Measurements from ENCODE around the gene NOL4L. TPM values are rescaled to one million over a fixed set of nuclear protein-coding genes. Genes with fewer than 3 reads are reported as not detected.
A peak's percentile ranks its signal among the peaks of the same experiment; 100 is the strongest.

NOL4L gene
- polyA plus RNA-seq, 3 donors: 1.1 to 30.9 (median 2.8) TPM

GRCh38 chr20:32564440-32564839 is 20.7 kb downstream of the NOL4L start:
- H3K79me2 ChIP-seq (ENCODE audit: insufficient read depth, low read length): peaks cover 17% of the 10 kb centered on the region
- peak overlapping the region; percentile 73 for H2AFZ ChIP-seq (ENCODE audit: insufficient read depth, low read depth, low read length, poor library complexity, severe bottlenecking)
- H3K27ac Mint-ChIP-seq: peak overlapping the region in 4 of 7 donors; percentile 52 to 65 (median 58)
- H3K4me3 ChIP-seq (replicated peaks in 1 of 3; ENCODE audit: low read depth in 2 of 3, low read length in 3 of 3): peak overlapping the region in 1 of 3 experiments; percentile 61
- no peaks in the 10 kb centered on the region for H3K9me3 ChIP-seq (replicated peaks in 1 of 2; ENCODE audit: control insufficient read depth in 1 of 2, insufficient read depth in 1 of 2, low read length in 2 of 2)
- peaks cover 0 to 2% (median 0%) of the 10 kb centered on the region in 7 donors for H3K9me3 Mint-ChIP-seq
- H3K27me3 Mint-ChIP-seq (ENCODE audit: low read depth in 3 of 3): peaks cover 2 to 10% (median 8%) of the 10 kb centered on the region in 3 donors
- no peaks in the 10 kb centered on the region for H3K36me3 ChIP-seq (replicated peaks in 1 of 2; ENCODE audit: control insufficient read depth in 1 of 2, insufficient read depth in 2 of 2, low read length in 2 of 2)
- intact Hi-C loops (cut with micrococcal nuclease): no loop called here
- peak overlapping the region; percentile 67 for H3K4me2 ChIP-seq (replicated peaks; ENCODE audit: extremely low read depth, low read length, poor library complexity, severe bottlenecking)
- no peak overlapping the region for H3K9ac ChIP-seq (ENCODE audit: insufficient read depth, low read length, poor library complexity, severe bottlenecking)
- peaks cover 4% of the 10 kb centered on the region for H4K20me1 ChIP-seq (ENCODE audit: insufficient read depth, low read length)
- no peaks in the 10 kb centered on the region for H3K27me3 ChIP-seq (ENCODE audit: control insufficient read depth in 2 of 2, insufficient read depth in 2 of 2, low read length in 2 of 2)
- H3K4me1 ChIP-seq (ENCODE audit: control insufficient read depth in 1 of 2, insufficient read depth in 2 of 2, low read length in 2 of 2): peaks cover 26 to 42% of the 10 kb centered on the region in 2 donors
- no peak for TF ChIP-seq CTCF (IDR thresholded peaks at IDR 0.05)
- no peaks in the 10 kb centered on the region for H3K36me3 Mint-ChIP-seq
- DNase-seq: no peak
- peaks cover 32% of the 10 kb centered on the region for H3K4me1 Mint-ChIP-seq
- peak overlapping the region; percentile 39 to 75 for H3K27ac ChIP-seq (ENCODE audit: low read depth in 1 of 2, low read length in 2 of 2)
- H3K4me3 Mint-ChIP-seq: peak overlapping the region in 1 of 2 donors; percentile 30
- 74% methylated on average over 6 of the region's 6 CpGs for WGBS (ENCODE audit: insufficient coverage)

- Histone ChIP-seq H3K79me2 (ENCODE audit: insufficient read depth, low read length) (peaks cover 14% of the 10 kb centered on the region), H2AFZ (ENCODE audit: insufficient read depth, low read depth, low read length, poor library complexity, severe bottlenecking) (no peak overlapping the region), H3K27me3 (ENCODE audit: control insufficient read depth in 2 of 2, insufficient read depth in 2 of 2, low read length in 2 of 2) (no peaks in the 10 kb centered on the region), H3K4me2 (replicated peaks; ENCODE audit: extremely low read depth, low read length, poor library complexity, severe bottlenecking) (no peak overlapping the region), H3K4me3 (replicated peaks in 1 of 3; ENCODE audit: low read depth in 2 of 3, low read length in 3 of 3) (no peak overlapping the region), H3K9ac (ENCODE audit: insufficient read depth, low read length, poor library complexity, severe bottlenecking) (no peak overlapping the region), H3K4me1 (ENCODE audit: control insufficient read depth in 1 of 2, insufficient read depth in 2 of 2, low read length in 2 of 2) (peaks cover 26 to 42% of the 10 kb centered on the region in 2 donors), H3K36me3 (replicated peaks in 1 of 2; ENCODE audit: control insufficient read depth in 1 of 2, insufficient read depth in 2 of 2, low read length in 2 of 2) (no peaks in the 10 kb centered on the region), H4K20me1 (ENCODE audit: insufficient read depth, low read length) (peaks cover 4% of the 10 kb centered on the region), H3K9me3 (replicated peaks in 1 of 2; ENCODE audit: control insufficient read depth in 1 of 2, insufficient read depth in 1 of 2, low read length in 2 of 2) (no peaks in the 10 kb centered on the region), H3K27ac (ENCODE audit: low read depth in 1 of 2, low read length in 2 of 2) (peak overlapping the region in 1 of 2 donors; percentile 75)
- H3K4me3 Mint-ChIP-seq: no peak overlapping the region
- H3K9me3 Mint-ChIP-seq: peaks cover 0 to 2% (median 0%) of the 10 kb centered on the region in 7 donors
- no peaks in the 10 kb centered on the region for H3K36me3 Mint-ChIP-seq
- DNase-seq: no peak
- intact Hi-C loops (cut with micrococcal nuclease): no loop called here
- peaks cover 27% of the 10 kb centered on the region for H3K4me1 Mint-ChIP-seq
- WGBS (ENCODE audit: insufficient coverage): 91% methylated on average over 24 of the region's 25 CpGs
- no peak for TF ChIP-seq CTCF (IDR thresholded peaks at IDR 0.05)
- peak overlapping the region in 1 of 7 donors; percentile 53 for H3K27ac Mint-ChIP-seq
- H3K27me3 Mint-ChIP-seq (ENCODE audit: low read depth in 3 of 3): peaks cover 0 to 10% (median 8%) of the 10 kb centered on the region in 3 donors
Measured at GRCh38 chr20:32563311-32564272, 21.5 kb downstream of the NOL4L start.

Measured in CD14-positive monocyte (primary cell).